Measurements from ENCODE around the gene OR51B4. TPM values are rescaled to one million over a fixed set of nuclear protein-coding genes. Genes with fewer than 3 reads are reported as not detected.
A peak's percentile ranks its signal among the peaks of the same experiment; 100 is the strongest.

Gene OR51B4
- total and polyA plus RNA-seq, 9 of the 15 experiments (the other 6 are each of a cell fraction or from before 2014, with no cell fraction given): 17.1 to 64.6 (median 39.9) TPM

DNA sequence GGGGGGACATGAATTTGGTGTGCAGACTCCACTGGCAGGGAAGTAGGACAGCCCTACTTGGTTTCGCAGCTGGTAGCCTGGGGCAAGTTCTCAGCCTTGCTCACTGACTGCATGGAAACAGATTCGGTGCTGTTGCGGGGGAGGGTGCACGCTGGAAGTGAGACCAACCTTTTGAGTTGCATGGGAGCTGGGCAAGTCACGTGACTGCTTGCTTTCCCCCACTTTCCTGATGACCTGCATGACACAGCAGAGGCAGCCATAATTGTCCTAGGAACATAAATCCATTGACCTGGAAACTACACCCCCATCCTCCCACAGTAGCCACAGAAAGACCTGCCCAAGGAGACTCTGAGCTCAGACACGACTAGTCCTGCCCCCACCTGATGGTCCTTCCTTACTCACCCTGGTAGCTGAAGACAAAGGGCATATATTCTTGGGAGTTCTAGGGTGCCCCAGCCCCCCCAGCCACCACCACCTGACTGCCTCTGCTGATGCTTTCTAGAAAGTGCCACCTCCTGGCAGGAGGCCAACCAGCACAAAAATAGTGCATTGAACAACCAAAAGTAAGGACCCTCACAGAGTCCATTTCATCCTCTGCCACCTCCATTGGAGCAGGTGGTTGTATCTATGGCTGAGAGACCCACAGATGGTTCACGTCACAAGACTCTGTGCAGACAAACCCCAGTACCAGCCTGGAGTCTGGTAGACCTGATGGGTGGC is 43.0 kb downstream of the OR51B4 start (continued):
- peak; percentile 73; the same call in 1 of the 2 replicates for TF ChIP-seq ZNF175 (CRISPR knock-in tag; IDR thresholded peaks at IDR 0.05; ENCODE audit: low read depth)
- TF ChIP-seq, protein P1, sequence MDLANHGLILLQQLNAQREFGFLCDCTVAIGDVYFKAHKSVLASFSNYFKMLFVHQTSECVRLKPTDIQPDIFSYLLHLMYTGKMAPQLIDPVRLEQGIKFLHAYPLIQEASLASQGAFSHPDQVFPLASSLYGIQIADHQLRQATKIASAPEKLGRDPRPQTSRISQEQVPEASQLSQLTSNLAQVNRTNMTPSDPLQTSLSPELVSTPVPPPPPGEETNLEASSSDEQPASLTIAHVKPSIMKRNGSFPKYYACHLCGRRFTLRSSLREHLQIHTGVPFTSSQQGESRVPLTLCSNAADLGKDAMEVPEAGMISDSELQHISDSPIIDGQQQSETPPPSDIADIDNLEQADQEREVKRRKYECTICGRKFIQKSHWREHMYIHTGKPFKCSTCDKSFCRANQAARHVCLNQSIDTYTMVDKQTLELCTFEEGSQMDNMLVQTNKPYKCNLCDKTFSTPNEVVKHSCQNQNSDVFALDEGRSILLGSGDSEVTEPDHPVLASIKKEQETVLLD (IDR thresholded peaks at IDR 0.05): no peak
- no peak for TF ChIP-seq FUS (optimal IDR thresholded peaks at IDR 0.05; ENCODE audit: low read depth, low read length)
- no peak for TF ChIP-seq NR1H2 (CRISPR knock-in tag; IDR thresholded peaks at IDR 0.05)
- no peak for TF ChIP-seq ZNF384 (IDR thresholded peaks at IDR 0.05; ENCODE audit: low read depth, low read length)
- TF ChIP-seq SUPT5H (IDR thresholded peaks at IDR 0.05): no peak
- 0 out of 2 replicates have a peak, but pooled peaks have one; percentile 36 for TF ChIP-seq ZNF197 (CRISPR knock-in tag; IDR thresholded peaks at IDR 0.05; ENCODE audit: low read depth)
- TF ChIP-seq, protein P2, sequence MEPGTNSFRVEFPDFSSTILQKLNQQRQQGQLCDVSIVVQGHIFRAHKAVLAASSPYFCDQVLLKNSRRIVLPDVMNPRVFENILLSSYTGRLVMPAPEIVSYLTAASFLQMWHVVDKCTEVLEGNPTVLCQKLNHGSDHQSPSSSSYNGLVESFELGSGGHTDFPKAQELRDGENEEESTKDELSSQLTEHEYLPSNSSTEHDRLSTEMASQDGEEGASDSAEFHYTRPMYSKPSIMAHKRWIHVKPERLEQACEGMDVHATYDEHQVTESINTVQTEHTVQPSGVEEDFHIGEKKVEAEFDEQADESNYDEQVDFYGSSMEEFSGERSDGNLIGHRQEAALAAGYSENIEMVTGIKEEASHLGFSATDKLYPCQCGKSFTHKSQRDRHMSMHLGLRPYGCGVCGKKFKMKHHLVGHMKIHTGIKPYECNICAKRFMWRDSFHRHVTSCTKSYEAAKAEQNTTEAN (CRISPR knock-in tag; IDR thresholded peaks at IDR 0.05): no peak
- no peak for TF ChIP-seq DIDO1 (tag; IDR thresholded peaks at IDR 0.05; ENCODE audit: low read depth)
- TF ChIP-seq, protein P3, sequence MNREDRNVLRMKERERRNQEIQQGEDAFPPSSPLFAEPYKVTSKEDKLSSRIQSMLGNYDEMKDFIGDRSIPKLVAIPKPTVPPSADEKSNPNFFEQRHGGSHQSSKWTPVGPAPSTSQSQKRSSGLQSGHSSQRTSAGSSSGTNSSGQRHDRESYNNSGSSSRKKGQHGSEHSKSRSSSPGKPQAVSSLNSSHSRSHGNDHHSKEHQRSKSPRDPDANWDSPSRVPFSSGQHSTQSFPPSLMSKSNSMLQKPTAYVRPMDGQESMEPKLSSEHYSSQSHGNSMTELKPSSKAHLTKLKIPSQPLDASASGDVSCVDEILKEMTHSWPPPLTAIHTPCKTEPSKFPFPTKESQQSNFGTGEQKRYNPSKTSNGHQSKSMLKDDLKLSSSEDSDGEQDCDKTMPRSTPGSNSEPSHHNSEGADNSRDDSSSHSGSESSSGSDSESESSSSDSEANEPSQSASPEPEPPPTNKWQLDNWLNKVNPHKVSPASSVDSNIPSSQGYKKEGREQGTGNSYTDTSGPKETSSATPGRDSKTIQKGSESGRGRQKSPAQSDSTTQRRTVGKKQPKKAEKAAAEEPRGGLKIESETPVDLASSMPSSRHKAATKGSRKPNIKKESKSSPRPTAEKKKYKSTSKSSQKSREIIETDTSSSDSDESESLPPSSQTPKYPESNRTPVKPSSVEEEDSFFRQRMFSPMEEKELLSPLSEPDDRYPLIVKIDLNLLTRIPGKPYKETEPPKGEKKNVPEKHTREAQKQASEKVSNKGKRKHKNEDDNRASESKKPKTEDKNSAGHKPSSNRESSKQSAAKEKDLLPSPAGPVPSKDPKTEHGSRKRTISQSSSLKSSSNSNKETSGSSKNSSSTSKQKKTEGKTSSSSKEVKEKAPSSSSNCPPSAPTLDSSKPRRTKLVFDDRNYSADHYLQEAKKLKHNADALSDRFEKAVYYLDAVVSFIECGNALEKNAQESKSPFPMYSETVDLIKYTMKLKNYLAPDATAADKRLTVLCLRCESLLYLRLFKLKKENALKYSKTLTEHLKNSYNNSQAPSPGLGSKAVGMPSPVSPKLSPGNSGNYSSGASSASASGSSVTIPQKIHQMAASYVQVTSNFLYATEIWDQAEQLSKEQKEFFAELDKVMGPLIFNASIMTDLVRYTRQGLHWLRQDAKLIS (CRISPR knock-in tag; IDR thresholded peaks at IDR 0.05): no peak
- TF ChIP-seq ZNF174 (CRISPR knock-in tag; IDR thresholded peaks at IDR 0.05): no peak
- TF ChIP-seq ESRRA (IDR thresholded peaks at IDR 0.05; ENCODE audit: borderline replicate concordance, low read depth): 0 out of 2 replicates have a peak, but pooled peaks have one; percentile 48
- TF ChIP-seq, protein P4, sequence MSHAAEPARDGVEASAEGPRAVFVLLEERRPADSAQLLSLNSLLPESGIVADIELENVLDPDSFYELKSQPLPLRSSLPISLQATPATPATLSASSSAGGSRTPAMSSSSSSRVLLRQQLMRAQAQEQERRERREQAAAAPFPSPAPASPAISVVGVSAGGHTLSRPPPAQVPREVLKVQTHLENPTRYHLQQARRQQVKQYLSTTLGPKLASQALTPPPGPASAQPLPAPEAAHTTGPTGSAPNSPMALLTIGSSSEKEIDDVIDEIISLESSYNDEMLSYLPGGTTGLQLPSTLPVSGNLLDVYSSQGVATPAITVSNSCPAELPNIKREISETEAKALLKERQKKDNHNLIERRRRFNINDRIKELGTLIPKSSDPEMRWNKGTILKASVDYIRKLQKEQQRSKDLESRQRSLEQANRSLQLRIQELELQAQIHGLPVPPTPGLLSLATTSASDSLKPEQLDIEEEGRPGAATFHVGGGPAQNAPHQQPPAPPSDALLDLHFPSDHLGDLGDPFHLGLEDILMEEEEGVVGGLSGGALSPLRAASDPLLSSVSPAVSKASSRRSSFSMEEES (CRISPR knock-in tag; IDR thresholded peaks at IDR 0.05): peak; percentile 99
- no peak for TF ChIP-seq HMG20B (CRISPR knock-in tag; IDR thresholded peaks at IDR 0.05)
- TF ChIP-seq L3MBTL2 (IDR thresholded peaks at IDR 0.05): peak; percentile 78
- no peak for TF ChIP-seq POLR2A (conservative IDR thresholded peaks at IDR 0.05)
- no peak for TF ChIP-seq STAT5B (CRISPR knock-in tag; IDR thresholded peaks at IDR 0.05)
- peak; percentile 88 for TF ChIP-seq DMBX1 (CRISPR knock-in tag; IDR thresholded peaks at IDR 0.05; ENCODE audit: borderline replicate concordance)
- TF ChIP-seq, protein P5, sequence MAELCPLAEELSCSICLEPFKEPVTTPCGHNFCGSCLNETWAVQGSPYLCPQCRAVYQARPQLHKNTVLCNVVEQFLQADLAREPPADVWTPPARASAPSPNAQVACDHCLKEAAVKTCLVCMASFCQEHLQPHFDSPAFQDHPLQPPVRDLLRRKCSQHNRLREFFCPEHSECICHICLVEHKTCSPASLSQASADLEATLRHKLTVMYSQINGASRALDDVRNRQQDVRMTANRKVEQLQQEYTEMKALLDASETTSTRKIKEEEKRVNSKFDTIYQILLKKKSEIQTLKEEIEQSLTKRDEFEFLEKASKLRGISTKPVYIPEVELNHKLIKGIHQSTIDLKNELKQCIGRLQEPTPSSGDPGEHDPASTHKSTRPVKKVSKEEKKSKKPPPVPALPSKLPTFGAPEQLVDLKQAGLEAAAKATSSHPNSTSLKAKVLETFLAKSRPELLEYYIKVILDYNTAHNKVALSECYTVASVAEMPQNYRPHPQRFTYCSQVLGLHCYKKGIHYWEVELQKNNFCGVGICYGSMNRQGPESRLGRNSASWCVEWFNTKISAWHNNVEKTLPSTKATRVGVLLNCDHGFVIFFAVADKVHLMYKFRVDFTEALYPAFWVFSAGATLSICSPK (IDR thresholded peaks at IDR 0.05; ENCODE audit: borderline replicate concordance): no peak
